ENCODE results near the gene PLXNA3.
A peak's percentile ranks its signal among the peaks of the same experiment; 100 is the strongest.
"Not testable (repeated sequence)": the region's sequence is repeated elsewhere in the genome, so short reads cannot be mapped to it uniquely, and the experiment has no call there.

PLXNA3 gene

DNA sequence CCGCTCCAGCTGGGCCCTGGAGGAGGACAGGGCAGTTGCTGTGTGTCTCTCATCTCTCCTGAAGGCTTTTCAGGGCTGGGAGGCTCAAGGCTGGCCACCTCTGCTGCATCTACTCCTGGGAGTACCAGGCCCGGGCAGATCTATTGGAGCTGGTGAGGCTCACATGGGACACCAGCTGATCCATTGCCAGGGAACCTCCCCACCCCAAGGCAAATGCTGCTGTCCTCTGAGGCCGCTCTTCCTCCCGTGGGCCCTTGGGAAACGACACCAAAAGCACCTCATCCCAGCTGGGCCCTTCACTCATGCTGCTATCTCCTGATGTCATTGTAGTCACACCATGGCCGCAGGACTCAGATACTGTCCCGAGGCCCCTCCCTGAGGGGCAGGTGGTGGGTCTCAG, 24.7 kb downstream of the PLXNA3 start:
- DNase-seq: no peak

DNA sequence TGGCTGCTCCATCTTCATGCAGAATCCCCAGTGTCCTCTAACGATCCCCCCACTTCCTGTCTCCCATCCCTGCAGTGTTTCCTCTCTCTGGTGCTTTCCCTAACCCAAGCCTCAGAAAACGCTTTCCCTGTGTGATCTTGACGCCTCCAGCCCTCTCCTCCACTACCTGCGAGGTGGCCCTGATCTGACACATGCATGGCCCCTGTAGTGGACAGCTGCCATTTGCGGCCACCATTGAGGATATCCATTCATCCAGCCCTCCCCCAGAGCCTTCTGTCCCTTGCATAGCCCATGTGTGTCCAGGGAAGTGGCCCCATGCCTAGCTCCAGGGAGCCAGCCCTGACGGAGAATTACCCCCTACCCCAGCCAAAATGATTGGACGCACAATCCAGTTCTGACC, 25.2 kb downstream of the PLXNA3 start:
- DNase-seq: no peak

DNA sequence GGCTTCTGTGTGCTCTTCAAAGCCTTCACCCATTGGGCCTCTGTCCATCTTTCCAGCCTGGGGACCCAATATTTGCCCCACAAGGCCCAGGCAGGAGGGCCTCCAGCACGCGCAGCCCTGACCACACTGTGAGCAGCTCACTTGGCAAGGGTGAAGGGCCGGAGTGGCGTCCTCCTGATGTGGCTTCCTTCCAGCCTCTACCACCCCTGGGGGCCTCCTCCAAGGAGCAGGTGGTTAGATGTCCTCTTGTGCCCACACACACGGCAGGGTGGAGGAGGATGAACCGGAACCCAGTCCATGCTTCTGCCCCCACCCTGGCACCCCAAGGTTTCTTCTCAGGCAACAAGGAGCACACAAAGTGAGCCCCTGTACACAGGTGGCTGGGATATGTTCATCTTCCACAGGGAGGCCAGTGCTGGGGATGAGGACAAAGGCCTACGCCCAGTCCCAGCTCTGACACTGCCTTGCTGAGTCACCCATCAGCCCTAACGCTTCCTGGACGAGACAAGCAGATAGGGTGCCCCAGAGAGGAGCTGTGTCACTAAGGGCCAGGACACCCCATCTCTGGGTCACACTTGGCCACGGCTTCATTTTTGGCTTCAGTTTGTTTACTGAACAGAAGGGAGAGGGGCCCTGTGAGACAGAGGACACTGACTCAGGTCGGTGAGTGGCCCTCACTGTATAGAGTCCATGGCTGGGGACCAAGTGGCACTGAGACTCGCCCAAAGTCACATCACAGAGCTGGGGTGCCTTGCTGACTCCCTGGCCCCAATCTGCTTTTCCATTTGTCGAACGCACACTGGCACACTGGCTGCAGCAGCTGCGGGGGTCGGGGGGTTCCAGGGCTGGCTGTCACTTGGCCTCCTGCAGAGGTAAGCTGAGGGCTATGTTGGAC, 26.4 kb downstream of the PLXNA3 start:
- DNase-seq: no peak

DNA sequence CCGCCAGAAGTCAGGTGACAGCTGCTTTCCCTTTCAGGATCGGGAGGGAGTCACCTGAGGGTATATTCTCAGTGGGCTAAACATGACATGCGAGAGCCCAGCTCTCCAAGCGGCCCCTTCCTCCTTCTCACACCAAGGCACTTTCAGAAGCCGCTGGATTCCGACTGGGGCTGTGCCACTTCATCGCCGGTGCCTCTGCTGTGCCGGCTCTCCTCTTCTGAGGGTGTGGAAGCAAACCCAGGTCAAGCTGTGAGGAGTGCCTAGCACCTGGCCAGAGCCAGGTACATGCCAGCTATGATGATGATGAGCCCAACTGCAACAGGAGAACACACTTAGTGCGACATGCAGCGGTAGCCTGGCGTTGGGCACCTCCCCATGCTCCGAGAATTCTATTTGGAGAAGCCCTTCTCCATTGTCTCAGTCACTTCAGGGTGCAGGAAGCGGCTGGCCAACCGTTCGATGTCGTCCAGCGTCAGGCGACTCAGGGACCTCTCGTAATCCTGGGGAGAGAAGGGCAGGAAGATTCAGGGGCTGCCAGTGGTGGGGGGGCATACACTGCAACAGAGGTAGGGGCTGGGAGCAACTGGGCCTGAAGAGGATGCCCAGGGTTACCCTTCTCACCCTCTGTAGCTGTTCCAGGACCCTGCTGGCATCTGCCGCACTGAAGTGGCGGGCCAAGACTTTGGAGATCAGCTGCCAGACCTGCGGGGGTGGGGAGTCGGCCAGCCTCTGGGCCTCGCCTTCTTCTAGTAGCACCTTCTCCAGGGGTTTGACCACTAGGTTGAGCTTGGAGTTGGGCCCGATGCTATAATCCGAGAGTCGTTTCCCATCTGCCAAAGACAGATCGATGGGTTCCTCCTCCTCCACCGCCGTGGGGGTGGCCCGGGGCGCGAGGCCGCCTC, 27.3 kb downstream of the PLXNA3 start:
- DNase-seq: no peak

DNA sequence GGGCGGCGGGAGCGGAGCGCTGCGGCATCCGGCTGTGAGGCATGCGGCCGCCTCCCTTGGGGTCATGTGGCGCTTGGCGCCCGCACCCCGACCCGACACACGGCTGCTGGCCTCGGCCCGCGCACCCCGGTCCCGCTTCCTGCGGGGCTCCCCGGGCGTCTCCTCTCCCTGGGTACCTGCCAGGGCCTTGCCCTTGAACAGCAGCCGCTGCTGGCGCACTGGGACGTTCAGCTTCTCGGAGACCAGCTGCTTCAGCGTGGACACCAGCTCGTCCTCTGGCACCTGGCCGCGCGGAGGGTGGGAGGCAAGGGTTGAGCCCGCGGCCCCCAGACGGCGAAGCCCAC, 27.9 kb downstream of the PLXNA3 start:
- DNase-seq: peak; percentile 29

DNA sequence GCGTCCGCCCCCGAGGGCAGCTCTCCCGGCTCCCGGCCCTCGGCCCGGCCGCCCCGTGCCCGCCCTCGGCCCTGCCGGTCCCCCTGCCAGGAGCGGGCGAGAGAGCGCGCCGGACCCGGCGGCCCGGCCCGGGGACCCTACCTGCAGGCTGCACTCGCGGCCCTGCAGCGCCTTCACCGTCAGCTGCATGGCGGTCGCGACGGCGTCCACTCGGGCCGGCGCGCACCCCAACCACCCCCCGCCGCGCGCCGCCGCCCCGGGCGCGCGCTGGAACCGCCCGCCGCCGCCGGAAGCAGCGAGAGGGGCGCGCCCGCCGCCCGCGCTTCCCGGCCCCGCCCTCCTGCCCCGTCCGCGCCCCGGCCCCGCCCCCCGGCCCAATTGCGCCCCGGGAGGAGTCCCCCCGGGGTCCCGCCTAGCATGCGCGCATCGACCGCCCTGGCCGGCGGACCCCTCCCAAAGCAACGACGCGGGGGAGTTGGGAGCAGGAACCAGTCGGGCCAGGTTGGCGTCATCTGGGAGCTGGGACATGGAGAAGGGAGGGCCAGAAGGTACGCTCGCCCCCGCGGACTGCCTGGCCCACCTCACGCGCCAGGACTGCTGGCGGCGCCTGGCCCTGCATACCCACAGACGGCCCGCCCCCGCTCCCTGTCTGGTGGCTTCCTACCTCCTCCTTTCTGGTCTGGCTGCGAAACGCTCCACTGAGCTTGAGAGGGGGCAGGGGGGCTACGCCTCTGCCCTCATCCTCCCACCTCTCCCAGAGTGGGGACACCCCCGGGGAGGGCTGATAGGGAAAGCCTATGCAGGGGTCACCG, 28.5 kb downstream of the PLXNA3 start, which contains the start of gene UBL4A:
TSS of gene UBL4A (minus strand) at position 220 of the 812 bp plus-strand sequence. CDS start at position 189, 31 bp downstream.
- DNase-seq: peak; percentile 58

DNA sequence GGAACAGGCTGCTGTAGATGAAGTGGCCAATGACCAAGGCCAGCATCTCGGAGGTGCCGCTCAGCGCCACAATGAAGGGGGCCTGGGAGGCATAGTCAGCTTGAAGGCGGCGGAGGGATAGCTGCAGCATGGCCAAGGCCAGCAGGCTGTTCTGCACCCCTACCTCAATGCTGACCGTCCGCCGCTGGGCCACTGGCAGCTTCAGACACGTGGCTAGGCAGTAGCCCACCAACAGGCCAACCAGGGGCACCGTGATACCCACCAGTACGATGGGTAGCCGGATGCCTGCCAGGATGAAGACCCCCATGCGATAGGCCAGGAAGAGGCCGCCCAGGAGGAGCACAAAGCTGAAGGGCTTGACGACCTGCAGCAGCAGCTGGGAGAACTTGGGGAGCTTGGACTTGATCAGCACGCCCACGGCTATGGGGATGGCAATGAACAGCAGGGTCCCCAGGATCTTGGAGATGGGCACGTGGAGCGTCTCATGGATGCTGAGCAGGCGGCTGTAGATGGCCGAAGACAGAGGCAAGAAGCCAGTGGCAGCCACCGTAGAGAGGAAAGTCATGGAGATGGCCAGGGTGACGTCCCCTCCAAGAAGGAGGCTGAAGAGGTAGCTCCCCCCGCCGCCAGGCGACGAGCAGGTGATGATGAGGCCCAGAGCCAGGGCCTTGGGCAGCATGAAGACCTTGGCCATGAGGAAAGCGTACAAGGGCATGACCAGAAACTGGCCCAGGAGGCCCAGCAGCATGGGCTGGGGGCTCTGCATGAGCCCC, 29.6 kb downstream of the PLXNA3 start:
- no peak for DNase-seq

DNA sequence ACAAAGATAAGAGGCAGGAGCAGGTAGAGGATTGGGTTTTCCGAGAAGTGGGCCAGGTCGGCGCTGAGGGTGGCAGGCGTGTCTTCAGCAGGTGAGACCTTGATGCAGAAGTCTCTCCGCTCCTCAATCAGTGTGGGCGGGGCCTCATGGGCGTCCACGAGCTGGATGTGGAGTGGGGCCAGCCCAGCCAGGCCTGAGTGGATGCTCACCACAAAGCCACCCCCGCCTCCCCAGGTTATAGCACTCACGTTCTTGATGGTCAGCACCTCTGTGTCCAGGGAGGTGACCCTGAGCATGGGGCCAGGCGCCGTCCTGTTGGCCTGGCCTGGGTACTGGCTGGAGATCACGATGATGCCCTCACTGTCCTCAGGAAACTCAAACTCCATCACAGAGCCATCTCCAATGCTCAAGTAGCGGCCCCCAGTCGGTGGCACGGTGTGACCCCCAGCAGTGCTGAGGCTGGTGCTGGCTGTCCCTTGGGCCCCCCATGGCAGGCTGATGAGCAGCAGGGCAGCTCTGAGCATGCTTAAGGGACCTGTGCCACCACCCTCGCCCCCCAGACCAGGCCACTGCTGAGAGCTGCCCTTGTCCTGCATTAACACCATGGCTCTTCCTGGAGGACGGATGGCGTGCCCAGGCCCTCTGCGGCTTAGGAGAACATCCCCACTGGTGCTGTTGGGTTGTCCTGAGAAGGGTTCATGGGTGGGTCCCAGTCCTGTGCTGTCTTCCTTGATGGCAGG, 30.4 kb downstream of the PLXNA3 start:
- no peak for DNase-seq

DNA sequence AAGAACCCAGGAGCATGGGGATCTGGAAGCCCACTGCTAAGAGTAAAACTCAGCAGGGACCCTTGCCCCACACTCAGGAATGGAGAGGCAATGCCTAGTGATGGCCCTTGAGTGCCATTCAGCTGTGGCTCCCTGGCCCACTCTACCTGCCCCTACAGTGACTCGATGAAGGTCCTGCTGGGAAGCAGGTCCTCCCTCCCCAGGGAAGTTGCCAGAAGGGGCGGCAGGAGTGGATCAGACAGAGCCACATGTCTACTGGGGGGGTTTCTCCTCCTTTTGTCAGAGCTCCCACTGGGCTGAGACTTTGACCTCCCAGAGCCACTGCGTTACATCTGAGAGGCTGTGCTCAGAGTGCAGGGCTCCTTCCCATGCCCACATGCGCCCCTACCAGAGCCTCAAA, 31.1 kb downstream of the PLXNA3 start:
- no peak for DNase-seq

DNA sequence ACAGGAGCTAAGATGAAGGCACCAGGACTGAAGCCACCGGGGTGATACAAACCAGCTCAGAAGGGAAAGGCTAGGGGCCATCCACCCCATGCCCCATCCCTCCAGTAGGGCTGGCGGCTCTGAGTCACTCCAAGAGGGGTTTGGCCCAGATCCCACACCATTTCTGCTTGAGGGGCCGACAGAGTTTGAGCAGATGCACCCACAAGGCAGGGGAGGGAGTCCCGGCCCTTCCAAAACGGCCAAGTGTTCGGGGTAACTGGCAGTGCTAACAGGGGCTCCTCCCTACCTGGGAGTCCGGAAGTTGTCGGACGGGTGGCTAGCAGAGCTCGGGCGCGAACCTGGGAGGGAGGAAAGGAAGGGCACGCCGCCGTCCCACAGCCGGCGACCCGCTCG, 31.9 kb downstream of the PLXNA3 start:
- DNase-seq: peak; percentile 15

DNA sequence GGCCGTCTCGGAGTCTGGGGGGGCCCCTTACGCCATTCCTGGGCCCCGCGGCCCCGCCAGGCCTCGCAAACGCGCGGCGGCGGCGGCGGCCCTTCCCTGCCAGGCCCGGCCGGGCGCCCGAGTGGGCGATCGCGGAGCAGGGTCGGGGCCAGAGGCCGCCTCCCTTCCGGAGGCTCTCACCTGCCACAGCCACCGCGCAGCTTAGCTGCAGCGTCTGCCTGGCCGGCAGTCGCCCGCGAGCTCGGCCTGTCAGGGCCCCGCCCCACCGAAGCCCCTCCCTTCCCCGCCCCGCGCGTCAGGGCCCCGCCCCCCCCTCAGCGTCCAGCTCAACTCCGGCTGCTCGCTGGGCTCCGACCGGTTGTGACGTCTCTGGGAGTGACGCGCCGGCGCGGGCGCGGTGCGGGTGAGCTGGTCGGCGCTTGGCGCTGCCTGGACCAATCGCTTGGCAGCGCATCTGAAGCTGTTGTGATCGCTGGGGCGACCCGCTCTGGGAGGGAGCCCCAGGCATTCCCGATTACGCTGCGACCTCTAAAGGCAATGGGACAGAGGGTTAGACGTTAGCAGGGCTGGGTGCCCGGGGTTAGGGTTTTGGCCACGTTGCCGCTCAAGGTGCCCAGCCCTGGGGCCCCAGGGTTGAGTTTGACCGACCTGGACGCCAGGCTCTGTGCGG, 32.5 kb downstream of the PLXNA3 start, which contains the start of gene SLC10A3:
TSS of gene SLC10A3 (minus strand) at position 216 of the 670 bp plus-strand sequence. CDS start 1,689 bp downstream, outside the sequence.
- DNase-seq: peak; percentile 90

DNA sequence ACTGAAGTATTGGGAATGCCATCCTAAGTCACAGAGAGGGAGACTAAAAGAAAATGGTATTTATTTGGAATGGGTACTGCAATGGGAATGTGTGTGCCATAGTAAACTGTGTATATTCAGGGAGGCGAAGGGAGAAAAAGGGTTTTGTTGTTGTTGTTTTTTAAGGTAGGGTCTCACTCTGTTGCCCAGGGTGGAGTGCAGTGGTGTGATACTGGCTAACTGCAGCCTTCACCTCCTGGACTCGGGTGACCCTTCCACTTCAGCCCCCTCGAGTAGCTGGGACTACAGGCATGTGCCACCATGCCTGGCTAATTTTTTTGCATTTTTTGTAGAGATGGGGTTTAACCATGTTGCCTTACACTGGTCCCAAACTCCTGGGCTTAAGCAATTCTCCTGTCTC, 36.6 kb downstream of the PLXNA3 start:
- no peak for DNase-seq

DNA sequence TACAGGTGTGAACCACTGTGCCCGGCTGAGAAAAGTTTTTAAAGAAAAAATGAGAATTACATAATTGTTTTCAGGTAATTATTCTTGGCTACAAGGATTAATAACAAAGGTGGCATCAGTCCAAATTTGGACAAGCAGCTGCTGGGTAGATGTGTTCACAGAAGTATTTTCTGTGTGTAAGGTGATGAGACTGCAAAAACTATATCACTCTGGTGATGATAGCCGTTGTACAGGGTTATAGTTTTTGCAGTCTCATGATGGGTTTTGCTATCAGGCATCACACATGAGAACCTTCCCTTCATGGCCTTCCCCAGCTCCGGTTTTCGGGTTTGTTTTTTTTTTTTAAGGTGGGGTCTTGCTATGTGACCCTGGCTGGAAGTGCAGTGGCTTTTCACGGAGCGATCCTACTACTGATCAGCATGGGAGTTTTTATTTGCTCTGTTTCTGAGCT, 37.4 kb downstream of the PLXNA3 start:
- DNase-seq: no peak

DNA sequence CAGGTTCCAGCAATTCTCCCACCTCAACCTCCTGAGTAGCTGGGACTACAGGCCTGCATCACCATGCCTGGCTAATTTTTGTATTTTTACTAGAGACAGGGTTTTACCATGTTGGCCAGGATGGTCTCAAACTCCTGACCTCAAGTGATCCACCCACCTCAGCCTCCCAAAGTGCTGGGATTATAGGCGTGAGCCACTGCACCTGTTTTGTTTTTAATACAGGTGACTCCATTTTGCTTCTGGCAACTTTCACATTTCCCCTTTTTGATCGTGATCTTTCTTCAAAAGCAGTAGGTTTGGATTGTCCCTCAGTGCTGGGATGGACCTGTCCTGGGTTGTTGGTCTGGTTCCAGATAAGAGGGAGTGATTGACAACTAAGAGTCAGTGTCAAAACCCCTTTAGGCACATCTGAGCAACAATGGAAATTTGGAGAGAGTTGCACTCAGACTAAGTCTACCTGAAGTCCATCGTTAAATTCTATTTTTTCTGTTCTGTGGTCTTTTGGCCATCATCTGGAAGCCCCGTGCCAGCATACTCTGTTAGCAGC, 38.6 kb downstream of the PLXNA3 start:
- DNase-seq: not testable (repeated sequence)

DNA sequence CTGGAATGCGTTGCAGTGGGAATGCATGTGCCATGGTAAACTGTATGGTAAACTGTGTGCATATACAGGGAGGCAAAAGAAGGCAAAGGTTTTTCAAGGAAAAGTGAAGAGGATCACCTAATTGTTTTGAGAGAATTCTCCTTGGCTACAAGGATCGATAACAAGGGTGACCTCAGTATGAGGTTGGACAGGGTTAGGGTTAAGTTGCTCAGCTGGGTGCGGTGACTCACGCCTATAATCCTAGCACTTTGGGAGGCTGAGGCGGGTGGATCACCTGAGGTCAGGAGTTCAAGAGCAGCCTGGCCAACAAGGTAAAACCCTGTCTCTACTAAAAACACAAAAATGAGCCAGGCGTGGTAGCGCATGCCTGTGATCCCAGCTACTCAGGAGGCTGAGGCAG, 43.3 kb downstream of the PLXNA3 start:
- not testable (repeated sequence) for DNase-seq

DNA sequence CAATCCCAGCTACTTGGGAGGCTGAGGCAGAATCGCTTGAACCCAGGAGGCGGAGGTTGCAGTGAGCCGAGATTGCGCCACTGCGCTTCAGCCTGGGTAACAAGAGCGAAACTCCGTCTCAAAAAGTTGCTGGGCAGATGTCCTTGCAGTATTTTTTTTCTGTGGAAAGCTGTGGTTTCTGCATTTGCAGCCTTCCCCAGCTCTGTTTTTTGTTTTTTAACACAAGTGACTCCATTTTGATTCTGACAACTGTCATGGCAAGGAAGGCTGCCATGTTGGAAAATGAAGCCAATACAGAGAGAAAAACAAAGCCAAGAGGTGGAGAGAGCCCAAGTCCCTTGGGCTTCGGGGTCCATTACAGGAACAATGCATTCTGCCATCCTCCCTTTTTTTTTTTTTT, 44.0 kb downstream of the PLXNA3 start:
- no peak for DNase-seq

DNA sequence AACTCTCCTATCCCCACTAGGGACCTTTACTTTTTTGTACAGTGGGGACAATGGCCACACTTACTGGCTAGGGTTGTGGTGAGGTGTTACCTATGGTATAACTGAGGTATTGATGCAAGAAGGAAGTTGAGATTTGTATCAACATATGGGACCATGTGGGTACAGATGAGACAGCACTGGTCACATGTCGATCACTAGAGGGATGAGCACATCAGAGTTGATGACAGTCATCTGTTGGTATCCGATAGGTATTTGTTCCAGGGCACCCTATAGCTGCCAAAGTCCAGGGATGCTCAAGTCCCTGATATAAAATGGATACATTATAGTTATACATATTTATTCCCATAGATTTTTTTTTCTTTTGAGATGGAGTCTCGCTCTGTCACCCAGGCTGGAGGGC, 44.9 kb downstream of the PLXNA3 start:
- no peak for DNase-seq

DNA sequence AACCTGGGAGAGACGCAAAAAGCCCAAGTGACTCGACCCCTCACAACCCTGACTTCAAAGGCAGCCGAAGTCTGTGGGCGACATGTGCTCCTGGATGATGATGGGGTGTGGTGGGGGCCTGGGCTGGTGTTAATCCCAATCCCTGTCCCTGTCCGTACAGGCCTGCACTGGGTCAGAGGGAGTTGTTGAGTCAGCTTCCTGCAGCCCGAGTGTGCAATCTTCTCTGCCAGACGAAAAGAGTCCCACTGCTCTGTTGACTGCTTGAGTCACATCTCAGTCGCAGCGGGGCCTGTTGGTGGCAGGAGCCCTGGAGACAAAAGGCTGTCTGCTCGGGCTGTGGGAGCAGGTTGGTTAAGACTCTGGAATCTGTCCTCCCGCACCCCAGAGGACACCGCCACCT, 47.7 kb downstream of the PLXNA3 start:
- no peak for DNase-seq

DNA sequence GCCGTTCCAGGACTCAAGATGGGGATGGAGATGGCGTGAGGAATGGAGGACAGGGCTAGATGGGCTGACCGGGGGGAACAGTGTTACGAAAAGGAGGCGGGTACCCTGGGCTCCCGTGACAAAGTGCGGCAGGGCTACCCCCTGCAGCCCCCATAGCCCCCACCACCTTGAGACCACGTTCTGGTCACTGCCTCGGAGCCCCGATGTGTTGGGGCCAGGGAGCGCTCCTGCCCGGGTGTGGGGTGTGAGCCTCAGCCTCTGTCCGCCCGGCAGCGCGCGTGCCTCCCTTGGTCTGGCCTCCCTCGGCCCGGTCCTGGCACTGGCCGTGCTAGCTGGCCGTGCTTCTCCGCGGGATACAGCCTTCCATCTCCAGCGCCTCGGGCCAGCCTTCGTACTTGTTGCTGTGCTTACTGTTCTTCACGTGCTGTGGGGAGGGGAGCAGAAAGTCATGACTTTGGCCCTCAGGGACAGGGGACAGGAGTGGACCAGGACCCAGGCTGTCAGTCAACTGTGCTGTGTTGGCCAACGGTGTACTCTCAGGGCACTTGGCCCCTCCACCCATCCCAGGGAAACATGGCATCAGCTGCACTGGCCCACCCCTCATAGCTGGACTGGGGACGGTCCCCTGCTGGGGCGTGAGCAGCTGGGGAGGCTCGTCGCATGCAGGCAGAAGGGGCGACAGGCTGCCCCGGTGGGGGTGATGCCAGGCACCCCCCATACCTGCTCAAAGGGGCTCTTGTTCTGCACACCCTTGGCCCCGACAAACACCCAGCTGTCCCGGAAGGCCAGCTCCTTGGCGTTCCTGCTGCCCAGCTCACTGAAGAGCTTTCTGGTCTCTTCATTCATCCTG, 48.6 kb downstream of the PLXNA3 start:
- no peak for DNase-seq
